Suprapubic skin (tissue), 4 donors: ENCODE measurements around the gene AKAP14. TPM values are rescaled to one million over a fixed set of nuclear protein-coding genes. Genes with fewer than 3 reads are reported as not detected.
"Not testable (repeated sequence)": the region's sequence is repeated elsewhere in the genome, so short reads cannot be mapped to it uniquely, and the experiment has no call there.

Source experiments
- DNase-seq, 2 donors: peaks; one replicate each; pipeline ENCODE4 v3.0.0-alpha.2; 2019; ENCODE audit warnings: low spot score in 2 of 2
- H3K27ac ChIP-seq: fragments of 200-600 bp; sonication (generic); one replicate; pipeline ENCODE4 v1.5.1; 2019
- H3K27me3 ChIP-seq: fragments of 200-600 bp; sonication (generic); one replicate; pipeline ENCODE4 v1.5.1; 2019
- H3K36me3 ChIP-seq: fragments of 200-600 bp; sonication (generic); one replicate; pipeline ENCODE4 v1.5.1; 2019
- H3K4me1 ChIP-seq: fragments of 200-600 bp; sonication (generic); one replicate; pipeline ENCODE4 v1.5.1; 2019
- H3K4me3 ChIP-seq: fragments of 200-600 bp; sonication (generic); one replicate; pipeline ENCODE4 v1.5.1; 2019; ENCODE audit warnings: mild to moderate bottlenecking
- H3K9me3 ChIP-seq: fragments of 200-600 bp; sonication (generic); one replicate; pipeline ENCODE4 v1.5.1; 2019
- CTCF ChIP-seq, 2 donors: fragments of 200-600 bp in 1 of 2; fragments of 450-650 bp in 1 of 2; sonication (generic) in 1 of 2; IDR thresholded peaks; one replicate each; pipeline ENCODE4 v1.5.1; 2016 to 2019; ENCODE audit warnings: antibody characterized with exemption in 2 of 2, mild to moderate bottlenecking in 1 of 2, moderate library complexity in 1 of 2
- EP300 ChIP-seq: sonication (generic); formaldehyde crosslinking; IDR thresholded peaks from one replicate; pipeline ENCODE4 v1.6.1; 2017; ENCODE audit warnings: antibody characterized with exemption
- POLR2A ChIP-seq, 2 donors: fragments of 450-650 bp; IDR thresholded peaks; one replicate each; pipeline ENCODE4 v1.6.1; 2017; ENCODE audit warnings: antibody characterized with exemption in 2 of 2, mild to moderate bottlenecking in 2 of 2, moderate library complexity in 2 of 2
- POLR2AphosphoS5 ChIP-seq, 3 donors: sonication (generic); formaldehyde crosslinking; IDR thresholded peaks; one replicate each; pipeline ENCODE4 v1.6.1; 2017; ENCODE audit warnings: antibody characterized with exemption in 3 of 3
- WGBS: methylation state at CpG from one replicate; pipeline ENCODE4 v1.1.5; 2018; 5-methylcytosine and 5-hydroxymethylcytosine counted together
- total RNA-seq, 4 donors: library from RNA; depleted of rRNA; stranded (reverse); fragments of >200 nt; gene quantifications; one replicate each; pipeline ENCODE4 v1.1.0, GENCODE V29; 2016

The AKAP14 gene
- total RNA-seq, 4 donors from 2014 or later: not detected

DNA sequence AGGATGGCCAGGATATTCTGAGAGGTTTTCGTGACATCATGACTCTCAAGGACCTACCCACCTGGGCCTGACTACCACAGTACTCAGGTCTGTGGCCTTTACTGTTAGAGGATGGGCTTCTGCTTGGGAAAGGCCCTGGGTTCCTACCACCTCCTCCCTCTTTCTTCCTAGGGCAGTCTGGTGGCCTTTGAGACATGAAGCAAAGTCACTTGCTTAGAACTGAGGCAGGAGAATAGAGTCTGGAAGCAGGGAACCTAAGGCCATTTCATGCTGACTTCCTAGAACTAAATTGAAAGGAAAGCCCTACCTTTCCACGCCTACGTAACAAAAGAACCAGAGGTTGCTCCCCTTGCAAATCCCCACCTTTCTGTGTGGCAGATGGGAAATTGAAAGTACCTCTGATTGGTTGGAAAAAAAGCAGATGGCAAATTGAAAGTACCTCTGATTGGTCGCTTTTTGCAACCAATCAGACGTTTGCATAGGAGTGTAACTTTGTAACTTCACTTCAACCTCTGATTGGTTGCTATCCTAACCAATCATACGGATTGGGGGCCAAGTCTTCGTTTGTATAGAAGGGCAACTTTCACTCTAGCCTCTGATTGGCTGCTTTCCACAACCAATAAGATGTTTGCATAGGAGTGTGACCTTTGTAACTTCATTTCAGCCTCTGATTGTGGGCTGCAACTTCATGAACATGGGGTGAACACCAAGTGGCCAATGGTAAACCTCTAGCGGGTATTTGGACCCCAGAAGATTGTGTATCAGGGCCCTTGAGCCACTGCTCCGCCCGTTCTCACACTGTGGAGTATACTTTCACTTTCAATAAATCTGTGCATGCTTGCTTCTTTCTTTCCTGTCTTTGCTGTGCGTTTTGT, 9.9 kb upstream of the AKAP14 start:
- Histone ChIP-seq H3K27ac (no peak overlapping the region), H3K27me3 (no peaks in the 10 kb centered on the region), H3K4me3 (no peak overlapping the region), H3K4me1 (no peaks in the 10 kb centered on the region), H3K36me3 (no peaks in the 10 kb centered on the region), H3K9me3 (no peaks in the 10 kb centered on the region)
- WGBS: 74% methylated on average over 11 of the region's 11 CpGs
- DNase-seq: no peak
- TF ChIP-seq CTCF (IDR thresholded peaks at IDR 0.05) (no peak), EP300 (no peak), POLR2A (IDR thresholded peaks at IDR 0.05) (no peak), POLR2AphosphoS5 (IDR thresholded peaks at IDR 0.05) (no peak)

GRCh38 chrX:119887721-119888425, 7.8 kb upstream of the AKAP14 start:
- Histone ChIP-seq H3K27me3 (no peaks in the 10 kb centered on the region), H3K27ac (no peak overlapping the region), H3K4me3 (peak overlapping the region; percentile 32), H3K4me1 (no peaks in the 10 kb centered on the region), H3K9me3 (no peaks in the 10 kb centered on the region), H3K36me3 (no peaks in the 10 kb centered on the region)
- 57% methylated on average over 16 of the region's 40 CpGs for WGBS
- DNase-seq: peak; percentile 74 to 78
- no peak for TF ChIP-seq POLR2A (IDR thresholded peaks at IDR 0.05)
- TF ChIP-seq CTCF (IDR thresholded peaks at IDR 0.05): peak; percentile 15 to 48

GRCh38 chrX:119890626-119891025, 5.1 kb upstream of the AKAP14 start:
- not testable (repeated sequence) for H3K9me3 ChIP-seq, H3K36me3 ChIP-seq, H3K4me1 ChIP-seq, H3K27me3 ChIP-seq, DNase-seq, H3K4me3 ChIP-seq, H3K27ac ChIP-seq
- WGBS: 93% methylated on average over 3 of the region's 36 CpGs

DNA sequence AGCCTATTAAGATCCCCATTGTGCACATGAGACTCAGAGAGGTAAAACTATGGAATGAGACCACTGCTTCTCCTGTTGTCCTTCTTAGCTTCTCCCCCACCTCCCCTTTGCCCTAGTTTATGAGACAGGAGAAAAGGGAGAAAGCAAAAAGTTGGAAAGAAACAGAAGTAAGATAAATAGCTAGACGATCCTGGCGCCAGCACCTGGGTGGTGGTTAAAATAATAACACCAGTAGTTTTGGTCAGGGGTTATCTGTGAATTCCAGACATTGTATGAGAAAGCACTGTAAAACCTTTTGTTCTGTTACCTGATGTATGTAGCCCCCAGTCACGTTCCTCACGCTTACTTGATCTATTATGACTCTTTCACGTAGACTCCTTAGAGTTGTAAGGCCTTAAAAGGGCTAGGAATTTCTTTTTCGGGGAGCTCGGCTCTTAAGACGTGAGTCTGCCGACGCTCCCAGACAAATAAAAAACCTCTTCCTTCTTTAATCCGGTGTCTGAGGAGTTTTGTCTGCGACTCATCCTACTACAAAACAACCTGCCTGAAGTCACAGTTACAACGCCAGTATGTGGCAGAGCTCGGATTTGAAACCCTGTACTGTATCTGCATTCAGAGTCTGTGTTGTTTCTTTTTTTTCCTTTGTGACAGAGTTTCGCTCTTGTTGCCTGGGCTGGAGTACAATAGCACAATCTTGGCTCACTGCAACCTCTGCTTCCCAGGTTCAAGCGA, 3.6 kb upstream of the AKAP14 start:
- H3K27me3 ChIP-seq, H3K36me3 ChIP-seq, H3K4me3 ChIP-seq, H3K9me3 ChIP-seq, H3K27ac ChIP-seq, H3K4me1 ChIP-seq, DNase-seq: not testable (repeated sequence)
- WGBS: 73% methylated on average over 16 of the region's 16 CpGs

GRCh38 chrX:119899125-119899524, 3.4 kb downstream of the AKAP14 start:
- H3K27ac ChIP-seq: no peak overlapping the region
- no peak overlapping the region for H3K4me3 ChIP-seq
- DNase-seq: no peak
- no peaks in the 10 kb centered on the region for H3K9me3 ChIP-seq
- no peak for TF ChIP-seq CTCF (IDR thresholded peaks at IDR 0.05)
- no peak for TF ChIP-seq POLR2AphosphoS5 (IDR thresholded peaks at IDR 0.05)
- TF ChIP-seq POLR2A (IDR thresholded peaks at IDR 0.05): no peak
- no peak for TF ChIP-seq EP300
- no peaks in the 10 kb centered on the region for H3K36me3 ChIP-seq
- no peaks in the 10 kb centered on the region for H3K4me1 ChIP-seq
- no peaks in the 10 kb centered on the region for H3K27me3 ChIP-seq
- WGBS: 18% methylated on average over 2 of the region's 2 CpGs

GRCh38 chrX:119900976-119901375, 5.3 kb downstream of the AKAP14 start:
- H3K36me3 ChIP-seq: no peaks in the 10 kb centered on the region
- 58% methylated on average over 1 of the region's 1 CpG for WGBS
- no peak overlapping the region for H3K27ac ChIP-seq
- no peak for DNase-seq
- H3K9me3 ChIP-seq: no peaks in the 10 kb centered on the region
- H3K4me1 ChIP-seq: no peaks in the 10 kb centered on the region
- no peaks in the 10 kb centered on the region for H3K27me3 ChIP-seq
- TF ChIP-seq POLR2A (IDR thresholded peaks at IDR 0.05) (no peak), POLR2AphosphoS5 (IDR thresholded peaks at IDR 0.05) (no peak), CTCF (IDR thresholded peaks at IDR 0.05) (no peak), EP300 (no peak)
- H3K4me3 ChIP-seq: no peak overlapping the region
